NCI-H774 (cell line): Measurements from ENCODE around the gene PJA1.

ENCODE experiments used
- DNase-seq: peaks from one replicate; lab custom pipeline; 2025; lab: John Stamatoyannopoulos, UW

PJA1 gene

GRCh38 chrX:69170319-69170718 lies 5.1 kb upstream of the PJA1 start:
- no peak for DNase-seq

- no peak for DNase-seq
Observed at GRCh38 chrX:69163936-69164741, 1.1 kb downstream of the PJA1 start.

- DNase-seq = no peak
Observed at GRCh38 chrX:69162361-69162865, 2.8 kb downstream of the PJA1 start.

- no peak for DNase-seq
Observed at GRCh38 chrX:69161786-69162349, 3.4 kb downstream of the PJA1 start.

GRCh38 chrX:69161371-69161770 lies 3.9 kb downstream of the PJA1 start:
- no peak for DNase-seq

GRCh38 chrX:69158166-69158980 lies 6.9 kb downstream of the PJA1 start:
- DNase-seq = no peak

- DNase-seq = no peak
Observed at GRCh38 chrX:69156638-69157037, 8.6 kb downstream of the PJA1 start.

- no peak for DNase-seq
Observed at GRCh38 chrX:69155786-69156520, 9.3 kb downstream of the PJA1 start.

- no peak for DNase-seq
Observed at GRCh38 chrX:69154051-69154450, 11.2 kb downstream of the PJA1 start.

GRCh38 chrX:69153060-69153730 lies 12.1 kb downstream of the PJA1 start:
- DNase-seq = no peak

- DNase-seq = no peak
Observed at GRCh38 chrX:69152417-69152841, 12.8 kb downstream of the PJA1 start.

- DNase-seq = no peak
Observed at GRCh38 chrX:69151866-69152284, 13.4 kb downstream of the PJA1 start.

- DNase-seq = no peak
Observed at GRCh38 chrX:69150281-69150960, 14.8 kb downstream of the PJA1 start.

GRCh38 chrX:69149466-69150280 lies 15.6 kb downstream of the PJA1 start:
- no peak for DNase-seq

- no peak for DNase-seq
Observed at GRCh38 chrX:69148946-69149345, 16.3 kb downstream of the PJA1 start.

GRCh38 chrX:69146739-69147138 lies 18.5 kb downstream of the PJA1 start:
- DNase-seq = no peak

- no peak for DNase-seq
Observed at GRCh38 chrX:69145714-69146113, 19.5 kb downstream of the PJA1 start.

- DNase-seq = no peak
Observed at GRCh38 chrX:69144838-69145680, 20.2 kb downstream of the PJA1 start.

- no peak for DNase-seq
Observed at GRCh38 chrX:69143530-69143929, 21.7 kb downstream of the PJA1 start.
